ENCODE measurements around the gene SYN1. TPM values are rescaled to one million over a fixed set of nuclear protein-coding genes. Genes with fewer than 3 reads are reported as not detected.

SYN1 gene
- total RNA-seq, 4 donors from 2014 or later, result 0.19 to 0.33 TPM; not detected in 2

GRCh38 chrX:47618923-47619485 lies 653 bp downstream of the SYN1 start:
- no peak for TF ChIP-seq CTCF (IDR thresholded peaks at IDR 0.05; ENCODE audit: low read depth)

DNA sequence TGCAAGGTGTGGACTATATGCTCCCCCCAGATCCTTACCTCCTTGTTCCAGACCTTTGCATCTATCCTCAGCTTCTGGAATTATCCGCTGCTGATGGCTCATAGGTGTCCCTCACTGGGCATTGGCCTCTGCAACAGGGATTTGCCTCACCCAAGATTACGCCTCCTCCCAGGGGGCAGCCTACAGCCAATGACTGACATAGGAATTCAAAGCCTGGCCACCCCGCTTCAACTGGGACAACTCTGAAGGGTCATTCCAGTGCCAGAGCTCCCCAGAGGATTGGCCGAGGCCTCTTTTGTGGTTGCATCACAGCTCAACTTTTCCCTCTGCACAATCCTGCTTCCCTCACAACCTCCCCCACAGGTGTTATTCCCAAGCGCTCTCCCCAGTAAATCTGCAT lies 5.0 kb downstream of the SYN1 start:
- TF ChIP-seq CTCF (IDR thresholded peaks at IDR 0.05; ENCODE audit: low read depth), result no peak

DNA sequence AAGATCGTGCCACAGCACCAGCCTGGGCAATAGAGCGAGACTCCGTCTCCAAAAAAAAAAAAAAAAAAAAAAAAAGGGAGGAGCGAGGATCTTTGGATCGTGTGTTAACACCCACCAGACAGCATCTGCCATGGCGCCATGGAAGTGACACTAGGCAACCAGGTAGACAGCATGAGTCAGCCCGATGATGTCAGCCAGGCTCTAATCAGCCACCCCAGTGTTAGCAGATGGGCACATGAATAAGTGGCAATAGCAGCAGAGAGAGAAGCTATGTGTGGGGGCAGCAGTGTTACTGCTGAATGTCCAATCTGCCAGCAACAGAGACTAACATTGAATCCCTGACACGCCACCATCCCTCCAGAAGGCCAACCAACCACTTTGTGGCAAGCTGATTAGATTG lies 6.6 kb downstream of the SYN1 start:
- no peak for TF ChIP-seq CTCF (IDR thresholded peaks at IDR 0.05; ENCODE audit: low read depth)

DNA sequence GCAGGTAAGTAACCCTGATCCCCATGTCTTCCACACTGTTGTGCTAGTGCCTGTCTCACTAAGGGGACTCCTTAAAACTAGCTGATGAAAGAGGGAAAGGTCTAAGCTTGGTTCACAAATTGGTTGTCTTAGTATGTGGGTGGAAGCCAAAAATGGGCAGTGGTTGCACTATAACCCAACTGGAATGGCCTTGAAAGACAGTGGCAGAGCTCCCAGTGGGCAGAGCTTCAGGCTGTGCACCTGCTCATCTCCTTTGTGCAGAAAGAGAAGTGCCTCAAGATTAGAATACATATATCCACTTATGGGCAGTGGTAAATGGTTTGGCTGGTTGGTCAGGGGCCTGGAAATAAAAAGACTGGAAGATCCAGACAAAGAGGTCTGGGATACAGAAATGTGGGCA lies 7.2 kb downstream of the SYN1 start:
- no peak for TF ChIP-seq CTCF (IDR thresholded peaks at IDR 0.05; ENCODE audit: low read depth)

GRCh38 chrX:47611926-47612325 lies 7.7 kb downstream of the SYN1 start:
- TF ChIP-seq CTCF (IDR thresholded peaks at IDR 0.05; ENCODE audit: low read depth), result no peak

GRCh38 chrX:47611489-47611888 lies 8.2 kb downstream of the SYN1 start:
- no peak for TF ChIP-seq CTCF (IDR thresholded peaks at IDR 0.05; ENCODE audit: low read depth)

DNA sequence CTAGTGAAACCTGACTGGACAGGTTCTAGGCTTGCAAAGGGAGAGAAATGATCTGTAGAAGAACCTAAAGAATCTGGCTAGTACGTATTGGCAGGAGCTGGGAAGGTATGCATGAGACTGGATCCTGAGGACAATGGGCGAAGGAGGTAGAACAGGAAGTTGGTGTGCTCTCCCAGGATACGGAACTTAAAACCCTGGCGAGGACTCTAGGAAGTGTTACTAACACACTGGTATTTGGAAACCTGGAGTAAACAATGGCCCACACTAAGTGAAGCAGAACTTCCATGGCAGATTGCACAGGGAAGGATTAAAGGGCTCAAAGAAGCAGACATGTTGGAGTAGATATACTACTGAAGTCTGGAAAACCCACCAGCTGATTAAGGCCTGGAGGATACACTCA lies 9.1 kb downstream of the SYN1 start:
- no peak for TF ChIP-seq CTCF (IDR thresholded peaks at IDR 0.05; ENCODE audit: low read depth)

All from subcutaneous adipose tissue (tissue), 4 donors.